ENCODE results near the gene CBLIF. TPM values are rescaled to one million over a fixed set of nuclear protein-coding genes. Genes with fewer than 3 reads are reported as not detected.

CBLIF gene
- total and polyA plus RNA-seq, 2 of the 13 experiments (the other 11 are each of a cell fraction or from before 2014, with no cell fraction given) = not detected

- Histone ChIP-seq H3K79me2 (ENCODE audit: insufficient read depth, low read length) (peaks cover 4% of the 10 kb centered on the region), H3K9me3 (ENCODE audit: low read length) (no peaks in the 10 kb centered on the region), H3K4me3 (replicated peaks in 1 of 3; ENCODE audit: insufficient read depth in 1 of 3, low read depth in 2 of 3, low read length in 3 of 3) (peak within 1 kb of the TSS; percentile 75 to 85 (median 76)), H3K27ac (ENCODE audit: extremely low read length, insufficient read depth, low read length) (peak within 1 kb of the TSS; percentile 81), H3K36me3 (replicated peaks in 1 of 2; ENCODE audit: control insufficient read depth in 1 of 2, insufficient read depth in 2 of 2, low read length in 2 of 2) (peaks cover 4 to 21% of the 10 kb centered on the region in 2 experiments), H3K4me1 (ENCODE audit: insufficient read depth, low read length) (peaks cover 48% of the 10 kb centered on the region), H3K9ac (ENCODE audit: insufficient read depth, low read depth, low read length) (peak within 1 kb of the TSS; percentile 88), H3K27me3 (ENCODE audit: control insufficient read depth in 1 of 2, insufficient read depth in 2 of 2, low read length in 2 of 2) (no peaks in the 10 kb centered on the region), H4K20me1 (ENCODE audit: insufficient read depth, low read length) (no peaks in the 10 kb centered on the region), H2AFZ (ENCODE audit: low read length) (peak within 1 kb of the TSS; percentile 96), H3K4me2 (ENCODE audit: low read depth, low read length) (peak within 1 kb of the TSS; percentile 72)
- intact Hi-C loops (cut with micrococcal nuclease; ENCODE audit: unreplicated experiment) = loop anchor here (2.0 kb wide), 1 partner anchor 56 kb away; the partner anchor contains the start of gene STX3
- no TSS peak for BruUV-seq (replicated peaks)
- CTCF ChIA-PET (ENCODE audit: low intra/inter-chr PET ratio, low total read pairs) = interaction anchor here (1.4 kb wide), 1 partner anchor 56 kb away, joined by 7 read pairs; the partner anchor contains the start of gene STX3
- FAIRE-seq (no peak), ATAC-seq (peak; percentile 100), DNase-seq (ENCODE audit: low spot score) (peak; percentile 87)
- WGBS (ENCODE audit: low lambda C conversion rate) = 0% methylated on average over 15 of the region's 54 CpGs
- POLR2A ChIA-PET = interaction anchor here (0.9 to 2.1 kb wide), 7 partner anchors 20 to 194 kb away, joined by 3 to 22 read pairs (median 3); partner anchors contain the start of genes OSBP and STX3
- in situ Hi-C loops (cut with HindIII; ENCODE audit: extremely low pct_ligation_motif_present, low pct_unique_long_range_greater_than_20kb) = no loop called here
- TF ChIP-seq TERF1 (CRISPR knock-in tag; IDR thresholded peaks at IDR 0.05) (no peak), SMAD9 (CRISPR knock-in tag; IDR thresholded peaks at IDR 0.05) (0 out of 2 replicates have a peak, but pooled peaks have one; percentile 50), ZNF800 (CRISPR knock-in tag; IDR thresholded peaks at IDR 0.05) (0 out of 2 replicates have a peak, but pooled peaks have one; percentile 36), TGIF2 (CRISPR knock-in tag; IDR thresholded peaks at IDR 0.05) (no peak), MEF2D (CRISPR knock-in tag; IDR thresholded peaks at IDR 0.05) (peak; percentile 23; the same call in 1 of the 2 replicates), ZNF430 (CRISPR knock-in tag; IDR thresholded peaks at IDR 0.05) (peak; percentile 72; the same call in 1 of the 2 replicates), GLMP (CRISPR knock-in tag; IDR thresholded peaks at IDR 0.05; ENCODE audit: borderline replicate concordance) (no peak), SKIL (CRISPR knock-in tag; IDR thresholded peaks at IDR 0.05; ENCODE audit: borderline replicate concordance) (no peak), ZNF747 (CRISPR knock-in tag; IDR thresholded peaks at IDR 0.05; ENCODE audit: borderline replicate concordance) (no peak), SMARCE1 (IDR thresholded peaks at IDR 0.05; ENCODE audit: borderline replicate concordance) (no peak), PHF5A (CRISPR knock-in tag; IDR thresholded peaks at IDR 0.05; ENCODE audit: low read depth, unreplicated experiment) (peak; percentile 49), ZNF572 (CRISPR knock-in tag; IDR thresholded peaks at IDR 0.05) (no peak), ZNF589 (CRISPR knock-in tag; conservative IDR thresholded peaks at IDR 0.05) (no peak), ZNF230 (CRISPR knock-in tag; IDR thresholded peaks at IDR 0.05) (0 out of 2 replicates have a peak, but pooled peaks have one; percentile 38), SNAPC5 (CRISPR knock-in tag; IDR thresholded peaks at IDR 0.05; ENCODE audit: borderline replicate concordance) (no peak), JARID2 (CRISPR knock-in tag; IDR thresholded peaks at IDR 0.05; ENCODE audit: insufficient replicate concordance) (no peak)
These were observed 34.9 kb downstream of the CBLIF start, which contains the start of gene MRPL16 for GRCh38 chr11:59810189-59810910. Gene MRPL16, minus strand, starts transcription at chr11:59810778. Its CDS starts 120 bp downstream, at chr11:59810658.
